HepG2 (cell line): ENCODE results near the gene KCND2. TPM values are rescaled to one million over a fixed set of nuclear protein-coding genes. Genes with fewer than 3 reads are reported as not detected.

Experiments
- ATAC-seq: fragments of 200-7000 bp; cut with Tn5 transposase; 3 replicates; pipeline ENCODE4 v1.9.1; 2020; ENCODE audit warnings: mild to moderate bottlenecking, moderate library complexity
- Bru-seq: library from RNA; stranded (reverse); fragments of 400-500 nt; gene quantifications from one replicate; lab custom pipeline; 2021; lab: Mats Ljungman, UMichigan
- BruChase-seq, 2 experiments: library from RNA; stranded (reverse); fragments of 400-500 nt; gene quantifications; one replicate each; lab custom pipeline; 2021; lab: Mats Ljungman, UMichigan
- BruUV-seq: library from RNA; stranded (reverse); fragments of 400-500 nt; replicated peaks from 2 replicates; lab custom pipeline; 2021; lab: Mats Ljungman, UMichigan
- CTCF ChIA-PET: fragments of 300-600 bp; formaldehyde crosslinking; extraction: SDS; loops from one replicate; lab custom pipeline; 2021; ENCODE audit warnings: low total read pairs, inconsistent platforms, low intra/inter-chr PET ratio; lab: Yijun Ruan, JAX
- POLR2A ChIA-PET: fragments of 350-600 bp; sonication (Branson Sonifier 250); formaldehyde crosslinking; loops from one replicate; lab custom pipeline; 2020; ENCODE audit warnings: antibody characterized with exemption, inconsistent platforms; lab: Yijun Ruan, JAX
- DNase-seq: peaks from one replicate; pipeline ENCODE4 v3.0.0-alpha.2; 2015; ENCODE audit warnings: low spot score
- FAIRE-seq: peaks from 3 replicates; lab custom pipeline; 2011; peaks lifted over from hg19 to GRCh38; lab: Jason Lieb, UNC
- H2AFZ ChIP-seq: one replicate; pipeline ENCODE4 v1.6.1; 2011; ENCODE audit warnings: low read length, inconsistent platforms
- H3K27ac ChIP-seq: fragments of 300-600 bp; 3 replicates; pipeline ENCODE4 v1.8.0; 2011; ENCODE audit warnings: mixed run types, mild to moderate bottlenecking, mixed read lengths, low read length, inconsistent platforms; ENCODE audit not compliant: insufficient read depth; ENCODE audit errors: extremely low read length
- H3K27me3 ChIP-seq, 2 experiments: fragments of 200-600 bp in 1 of 2; 2 replicates in 1 of 2; 3 replicates in 1 of 2; pipeline versions ENCODE4 v1.6.0 to v1.8.0; 2011; ENCODE audit warnings: low read length in 2 of 2, mild to moderate bottlenecking in 2 of 2, moderate library complexity in 2 of 2, inconsistent platforms in 1 of 2; ENCODE audit not compliant: insufficient read depth in 2 of 2, control insufficient read depth in 1 of 2
- H3K36me3 ChIP-seq, 2 experiments: fragments of 200-600 bp in 1 of 2; replicated peaks in 1 of 2; 2 replicates in 1 of 2; 3 replicates in 1 of 2; pipeline versions ENCODE4 v1.5.1 to v1.8.0; 2011; ENCODE audit warnings: low read length in 2 of 2, inconsistent platforms in 1 of 2; ENCODE audit not compliant: insufficient read depth in 2 of 2, control insufficient read depth in 1 of 2
- H3K4me1 ChIP-seq: 2 replicates; pipeline ENCODE4 v1.5.1; 2012; ENCODE audit warnings: low read length, inconsistent platforms; ENCODE audit not compliant: insufficient read depth
- H3K4me2 ChIP-seq: 2 replicates; pipeline ENCODE4 v1.6.0; 2011; ENCODE audit warnings: low read depth, low read length, inconsistent platforms
- H3K4me3 ChIP-seq, 3 experiments: fragments of 200-600 bp in 1 of 3; sonication (generic), shearing (Covaris generic) in 1 of 3; replicated peaks in 1 of 3; 2 replicates each; pipeline ENCODE4 v1.5.1; 2011 to 2016; ENCODE audit warnings: low read length in 3 of 3, inconsistent platforms in 2 of 3, low read depth in 2 of 3, mild to moderate bottlenecking in 2 of 3, control low read depth in 1 of 3, mixed read lengths in 1 of 3; ENCODE audit not compliant: insufficient read depth in 1 of 3
- H3K79me2 ChIP-seq: one replicate; pipeline ENCODE4 v1.6.1; 2011; ENCODE audit warnings: low read length, inconsistent platforms; ENCODE audit not compliant: insufficient read depth
- H3K9ac ChIP-seq: 2 replicates; pipeline ENCODE4 v1.6.0; 2011; ENCODE audit warnings: mild to moderate bottlenecking, low read depth, low read length, inconsistent platforms; ENCODE audit not compliant: insufficient read depth
- H3K9me3 ChIP-seq: 2 replicates; pipeline ENCODE4 v1.5.1; 2012; ENCODE audit warnings: mild to moderate bottlenecking, low read length
- H4K20me1 ChIP-seq: 2 replicates; pipeline ENCODE4 v1.6.0; 2011; ENCODE audit warnings: inconsistent platforms, mild to moderate bottlenecking, low read length, moderate library complexity; ENCODE audit not compliant: insufficient read depth
- BCL6 ChIP-seq: IDR thresholded peaks from 2 replicates; pipeline ENCODE4 v1.6.1; 2016; ENCODE audit warnings: missing genetic modification reagents, missing compliant biosample characterization
- BRF2 ChIP-seq: sonication (generic); formaldehyde crosslinking; IDR thresholded peaks from 2 replicates; pipeline ENCODE4 v1.8.1; 2022; ENCODE audit warnings: mild to moderate bottlenecking, missing genetic modification reagents
- CEBPG ChIP-seq: IDR thresholded peaks from 2 replicates; pipeline ENCODE4 v1.6.1; 2016
- FOXK1 ChIP-seq: sonication (generic); formaldehyde crosslinking; IDR thresholded peaks from 2 replicates; pipeline ENCODE4 v1.4.0; 2020; ENCODE audit warnings: low read depth, missing genetic modification reagents, borderline replicate concordance
- GABPB1 ChIP-seq: IDR thresholded peaks from 2 replicates; pipeline ENCODE4 v1.6.1; 2016; ENCODE audit warnings: mild to moderate bottlenecking, missing genetic modification reagents, moderate library complexity, missing compliant biosample characterization
- HIVEP1 ChIP-seq: sonication (generic); formaldehyde crosslinking; IDR thresholded peaks from 2 replicates; pipeline ENCODE4 v1.4.0; 2020; ENCODE audit warnings: mild to moderate bottlenecking, missing genetic modification reagents
- MATR3 ChIP-seq: sonication (generic); formaldehyde crosslinking; IDR thresholded peaks from 2 replicates; pipeline ENCODE4 v1.4.0; 2020; ENCODE audit warnings: missing genetic modification reagents
- ZBTB37 ChIP-seq: sonication (generic); formaldehyde crosslinking; IDR thresholded peaks from 2 replicates; pipeline ENCODE4 v1.4.0; 2020; ENCODE audit warnings: mild to moderate bottlenecking, missing genetic modification reagents
- ZNF138 ChIP-seq: sonication (generic); formaldehyde crosslinking; IDR thresholded peaks from 2 replicates; pipeline ENCODE4 v1.5.0; 2020; ENCODE audit warnings: mild to moderate bottlenecking, low read depth, missing genetic modification reagents
- ZNF205 ChIP-seq: IDR thresholded peaks from 2 replicates; pipeline ENCODE4 v1.6.1; 2018; ENCODE audit warnings: missing biosample characterization, missing genetic modification reagents
- ZNF24 ChIP-seq: fragments of 450-650 bp; IDR thresholded peaks from 2 replicates; pipeline ENCODE4 v1.6.1; 2017; ENCODE audit warnings: antibody characterized with exemption, mild to moderate bottlenecking
- ZNF605 ChIP-seq: sonication (generic); formaldehyde crosslinking; IDR thresholded peaks from 2 replicates; pipeline ENCODE4 v1.8.0; 2022; ENCODE audit warnings: mild to moderate bottlenecking, missing genetic modification reagents
- WGBS: methylation state at CpG from one replicate; pipeline ENCODE4 v1.1.6; 2017; ENCODE audit warnings: low lambda C conversion rate; 5-methylcytosine and 5-hydroxymethylcytosine counted together
- in situ Hi-C: cut with HindIII; loops from 2 replicates; pipeline ENCODE4 v1.10.0; 2017; ENCODE audit warnings: low pct_unique_long_range_greater_than_20kb; ENCODE audit not compliant: extremely low pct_ligation_motif_present
- intact Hi-C: fragments of 100-400 bp; cut with micrococcal nuclease; formaldehyde crosslinking; loops from one replicate; pipeline ENCODE4 v1.10.0; 2022; ENCODE audit not compliant: unreplicated experiment
- long read RNA-seq, 2 experiments: library from RNA in 1 of 2; library from polyadenylated mRNA in 1 of 2; stranded (forward) in 1 of 2; unstranded in 1 of 2; transcript quantifications; one replicate each; pipeline ENCODE4 v2.0.0, GENCODE V29; 2019 to 2022
- polyA minus RNA-seq, 3 experiments: library from RNA; depleted of rRNA, polyadenylated mRNA; stranded (reverse); fragments of >200 nt; gene quantifications; 2 replicates each; pipeline ENCODE4 v1.2.3, GENCODE V29; 2011; ENCODE audit warnings: low replicate concordance in 1 of 3
- polyA plus RNA-seq, 8 experiments: library from polyadenylated mRNA; depleted of rRNA in 3 of 8; stranded (reverse) in 7 of 8; unstranded in 1 of 8; fragments of >200 nt; fragmentation: Illumina TruSeq in 4 of 8; extraction: Trizol in 4 of 8; gene quantifications; 2 replicates each; pipeline versions ENCODE4 v1.2.1 to v1.2.3, GENCODE V29; 2011 to 2016; ENCODE audit warnings: low read depth in 4 of 8, missing spikeins in 1 of 8, mixed read lengths in 1 of 8; ENCODE audit not compliant: insufficient read depth in 1 of 8
- total RNA-seq, 5 experiments: library from RNA; depleted of rRNA; stranded (reverse); fragments of >200 nt; fragmentation: Illumina TruSeq; extraction: Trizol; gene quantifications; 2 replicates each; pipeline ENCODE4 v1.2.3, GENCODE V29; 2016; ENCODE audit warnings: low read depth in 1 of 5

The KCND2 gene
- total RNA-seq (2016; rRNA removed; fragmentation: Illumina TruSeq; extraction: Trizol), result not detected in 2 replicates
- total RNA-seq (2016; cell fraction: cytosol; rRNA removed; fragmentation: Illumina TruSeq; extraction: Trizol; ENCODE audit: low read depth), result not detected in 2 replicates
- not detected in 2 replicates for total RNA-seq (2016; cell fraction: insoluble cytoplasmic fraction; rRNA removed; fragmentation: Illumina TruSeq; extraction: Trizol)
- total RNA-seq (2016; cell fraction: membrane; rRNA removed; fragmentation: Illumina TruSeq; extraction: Trizol), result not detected in 2 replicates
- total RNA-seq (2016; cell fraction: nucleus; rRNA removed; fragmentation: Illumina TruSeq; extraction: Trizol), result not detected in 2 replicates
- polyA plus RNA-seq (2011; rRNA removed), result not detected in 2 replicates
- polyA plus RNA-seq (2011; cell fraction: cytosol; rRNA removed), result not detected in 2 replicates
- not detected in 2 replicates for polyA plus RNA-seq (2011; cell fraction: nucleus; rRNA removed)
- not detected in 2 replicates for polyA plus RNA-seq (2012)
- not detected in 2 replicates for polyA plus RNA-seq (2016; cell fraction: cytosol; fragmentation: Illumina TruSeq; extraction: Trizol; ENCODE audit: low read depth)
- polyA plus RNA-seq (2016; cell fraction: insoluble cytoplasmic fraction; fragmentation: Illumina TruSeq; extraction: Trizol; ENCODE audit: low read depth), result not detected in 2 replicates
- polyA plus RNA-seq (2016; cell fraction: membrane; fragmentation: Illumina TruSeq; extraction: Trizol; ENCODE audit: low read depth), result not detected in 2 replicates
- polyA plus RNA-seq (2016; cell fraction: nucleus; fragmentation: Illumina TruSeq; extraction: Trizol; ENCODE audit: insufficient read depth, low read depth), result not detected in 2 replicates
- polyA minus RNA-seq (2011; rRNA and poly(A)+ RNA removed; ENCODE audit: low replicate concordance), result 0.07 TPM in 1 of 2 replicates, not detected in the other
- not detected in 2 replicates for polyA minus RNA-seq (2011; cell fraction: cytosol; rRNA and poly(A)+ RNA removed)
- polyA minus RNA-seq (2011; cell fraction: nucleus; rRNA and poly(A)+ RNA removed), result not detected in 2 replicates
- Bru-seq, nascent RNA, result percentile 15 among the genes with signal in this experiment
- BruChase-seq, experiment 1, labeled RNA remaining after a 6-hour chase, result percentile 7 among the genes with signal in this experiment
- BruChase-seq, experiment 2, labeled RNA remaining after a 2-hour chase, result percentile 15 among the genes with signal in this experiment
- long read RNA-seq, experiment 1, result 0 reads
- long read RNA-seq, experiment 2, result 0 reads

GRCh38 chr7:120272701-120273475, at the start of gene KCND2:
KCND2 (plus strand) TSS chr7:120273175.
- peak within 1 kb of the TSS; percentile 49; the same call in 1 of the 2 replicates for H3K4me2 ChIP-seq
- BruUV-seq, result no TSS peak
- ATAC-seq (peak; percentile 44), DNase-seq (no peak), FAIRE-seq (no peak)
- H2AFZ ChIP-seq, result no peak within 1 kb of the TSS
- H3K36me3 ChIP-seq, result no peaks in the 10 kb centered on the region
- no peaks in the 10 kb centered on the region for H3K4me1 ChIP-seq
- no peaks in the 10 kb centered on the region for H3K79me2 ChIP-seq
- ChIA-PET POLR2A (no interaction called here), CTCF (interaction anchor here (1.1 kb wide), 1 partner anchor 1003 kb away, joined by 4 read pairs; no protein-coding TSS in a partner anchor)
- peak within 1 kb of the TSS in 2 of 3 experiments; percentile 9 to 46; a peak in 3 of 6 replicates for H3K4me3 ChIP-seq
- intact Hi-C loops (loop anchor here (10.0 kb wide), 1 partner anchor 282 kb away; no protein-coding TSS in a partner anchor), in situ Hi-C loops (loop anchor here (5.0 kb wide), 1 partner anchor 336 kb away; no protein-coding TSS in a partner anchor)
- 19% methylated on average over 46 of the region's 69 CpGs for WGBS
- H3K9me3 ChIP-seq, result no peaks in the 10 kb centered on the region
- H3K9ac ChIP-seq, result no peak within 1 kb of the TSS
- no peaks in the 10 kb centered on the region for H4K20me1 ChIP-seq
- no peak within 1 kb of the TSS for H3K27ac ChIP-seq
- TF ChIP-seq ZBTB37 (CRISPR knock-in tag), result no peak
- no peak for TF ChIP-seq ZNF24
- no peak for TF ChIP-seq FOXK1 (CRISPR knock-in tag)
- TF ChIP-seq CEBPG, result no peak
- no peak for TF ChIP-seq BRF2 (CRISPR knock-in tag)
- no peak for TF ChIP-seq BCL6
- no peak for TF ChIP-seq GABPB1
- TF ChIP-seq ZNF605 (CRISPR knock-in tag), result no peak
- TF ChIP-seq HIVEP1 (CRISPR knock-in tag), result no peak
- TF ChIP-seq ZNF138, result no peak
- TF ChIP-seq MATR3 (CRISPR knock-in tag), result no peak
- TF ChIP-seq ZNF205, result no peak
- peaks cover 0 to 21% of the 10 kb centered on the region in 2 experiments; a peak in 3 of 5 replicates for H3K27me3 ChIP-seq
